ENCODE results near the gene PGBD4.
"Not testable (repeated sequence)": the region's sequence is repeated elsewhere in the genome, so short reads cannot be mapped to it uniquely, and the experiment has no call there.

The PGBD4 gene

DNA sequence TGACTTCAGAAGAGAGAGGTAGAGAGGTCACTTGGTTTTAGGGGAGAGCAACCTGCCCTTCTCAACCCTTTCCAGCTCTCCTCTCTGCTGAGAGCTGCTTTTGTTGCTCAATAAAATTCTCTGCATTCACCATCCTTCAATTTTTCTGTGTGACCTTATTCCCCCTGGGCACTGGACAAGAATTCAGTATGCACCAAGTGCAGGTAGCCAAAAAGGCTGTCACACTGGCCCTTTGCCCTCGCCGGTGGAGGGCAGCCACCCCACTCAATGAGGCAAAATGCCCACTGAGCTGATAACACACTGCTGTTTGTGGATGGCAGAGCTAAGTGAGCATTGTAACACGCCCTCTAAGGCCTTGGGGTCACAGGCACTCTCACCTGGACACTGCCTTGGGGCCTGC is 12.9 kb downstream of the PGBD4 start:
- no peak for DNase-seq

DNA sequence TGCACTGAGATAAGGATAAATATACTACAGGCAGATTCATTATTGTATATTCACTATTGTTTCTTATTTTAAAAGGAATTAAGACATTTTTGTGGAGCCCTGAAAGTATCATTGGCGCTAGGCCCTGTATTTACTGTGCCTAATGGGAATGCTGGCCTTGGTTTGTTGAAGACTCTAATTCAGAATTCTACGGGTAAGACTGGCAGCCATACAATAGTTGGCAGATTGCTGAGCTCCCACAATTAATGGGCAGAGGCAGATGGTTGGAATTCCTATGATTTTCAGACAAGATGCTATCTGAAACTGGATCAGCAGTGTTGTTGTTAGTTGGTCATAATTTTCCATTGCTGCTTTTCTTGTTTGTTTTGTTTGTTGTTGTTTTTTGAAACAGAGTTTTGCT is 14.7 kb downstream of the PGBD4 start:
- DNase-seq: no peak

DNA sequence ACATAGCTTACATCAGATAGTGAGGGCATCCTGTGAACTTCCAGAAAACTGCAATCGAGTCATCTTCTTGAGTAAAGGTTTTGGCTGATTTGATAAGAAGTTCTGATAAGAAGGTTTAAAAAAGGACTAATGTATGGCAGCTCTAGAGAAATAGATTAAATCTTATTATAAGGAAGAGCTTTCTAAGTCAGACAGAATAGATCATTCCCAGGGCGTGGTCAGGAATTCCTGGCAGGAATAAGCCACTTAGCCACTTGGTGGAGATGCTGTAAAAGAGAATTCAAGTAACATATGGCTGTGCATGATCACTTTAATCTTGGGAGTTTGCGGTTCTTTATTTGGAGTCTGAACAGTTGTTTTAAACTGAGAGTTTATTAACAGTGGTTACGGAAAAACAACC is 17.4 kb downstream of the PGBD4 start:
- no peak for DNase-seq

DNA sequence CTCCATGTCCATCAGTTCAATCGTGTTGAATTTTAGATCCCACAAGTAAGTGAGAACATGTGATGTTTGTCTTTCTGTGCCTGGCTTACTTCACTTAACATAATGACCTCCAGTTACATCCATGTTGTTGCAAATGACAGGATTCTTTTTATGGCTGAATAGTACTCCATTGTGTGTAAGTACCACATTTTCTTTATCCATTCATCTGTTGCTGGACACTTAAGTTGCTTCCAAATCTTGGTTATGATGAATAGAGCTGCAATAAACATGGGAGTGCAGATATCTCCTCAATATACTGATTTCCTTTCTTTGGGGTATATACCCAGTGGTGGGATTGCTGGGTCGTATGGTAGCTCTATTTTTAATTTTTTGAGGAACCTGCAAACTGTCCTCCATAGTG is 18.5 kb downstream of the PGBD4 start:
- DNase-seq: not testable (repeated sequence)

DNA sequence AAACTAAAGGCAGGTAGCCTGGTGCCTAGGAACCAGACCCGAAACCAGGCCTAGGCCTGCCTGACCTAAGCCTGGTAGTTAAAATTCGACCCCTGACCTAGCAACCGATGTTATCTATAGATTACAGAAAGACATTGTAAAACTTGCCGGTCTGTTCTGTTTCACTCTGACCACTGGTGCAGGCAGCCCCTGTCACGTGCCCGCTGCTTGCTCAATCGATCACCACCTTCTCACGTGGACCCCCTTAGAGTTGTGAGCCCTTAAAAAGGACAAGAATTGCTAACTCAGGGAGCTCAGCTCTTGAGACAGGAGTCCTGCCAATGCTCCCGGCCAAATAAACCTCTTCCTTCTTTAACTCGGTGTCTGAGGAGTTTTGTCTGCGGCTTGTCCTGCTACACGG is 19.9 kb downstream of the PGBD4 start:
- not testable (repeated sequence) for DNase-seq

DNA sequence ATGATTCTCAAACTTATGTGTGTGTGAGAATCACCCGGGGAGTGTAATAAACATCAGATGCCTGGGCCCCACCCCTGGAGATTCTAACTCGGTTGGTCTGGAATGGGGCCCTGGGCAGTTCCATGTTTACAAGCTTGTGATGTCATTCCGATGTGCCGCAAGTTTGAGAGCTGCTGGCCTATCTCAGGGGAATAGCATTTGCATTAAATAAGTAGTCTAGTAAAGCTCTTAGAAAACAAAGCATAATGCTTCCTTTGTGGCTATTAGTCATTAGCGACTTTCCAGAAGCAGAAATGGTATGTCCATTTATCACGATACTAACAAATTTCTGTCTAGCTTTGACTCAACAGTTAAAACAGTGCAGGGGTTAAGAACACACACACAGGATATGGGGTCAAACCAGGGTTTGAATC is 20.9 kb downstream of the PGBD4 start:
- DNase-seq: no peak

DNA sequence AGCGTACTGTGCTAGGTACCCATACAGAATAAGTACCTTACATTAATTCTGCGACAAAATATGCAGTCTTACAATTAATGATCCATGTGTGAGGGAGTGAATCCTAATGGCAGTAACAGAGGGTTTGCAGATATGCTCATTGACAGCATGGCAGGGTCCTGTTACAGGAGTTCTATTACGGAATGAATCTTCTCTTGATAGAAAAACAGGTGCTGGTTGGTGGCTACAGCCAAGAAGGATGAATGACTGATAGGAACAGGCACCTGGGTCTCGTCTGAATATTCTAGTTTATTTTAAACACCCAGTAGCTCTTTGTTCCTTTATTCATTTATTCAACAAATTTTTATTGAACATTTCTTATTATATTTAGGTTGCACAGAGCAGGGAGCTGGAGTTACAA is 22.8 kb downstream of the PGBD4 start:
- no peak for DNase-seq

DNA sequence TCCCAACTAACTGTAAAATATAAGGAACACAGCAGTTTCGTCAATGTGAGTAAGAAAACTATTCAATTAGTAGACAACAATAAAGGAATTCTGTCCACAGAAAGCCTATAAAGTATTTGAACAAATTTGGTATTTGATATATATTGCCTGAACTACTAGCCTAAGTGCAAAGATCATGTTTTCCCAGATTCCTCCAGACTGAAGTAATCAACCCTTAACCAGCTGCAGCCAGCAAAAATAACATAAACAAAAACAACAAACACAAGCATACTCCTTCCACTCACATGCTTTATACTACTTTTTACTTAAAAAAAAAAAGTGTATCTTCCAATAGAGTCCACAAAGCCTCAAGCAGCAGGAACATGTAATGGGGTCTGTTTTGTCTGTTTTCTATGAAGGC is 24.1 kb downstream of the PGBD4 start:
- DNase-seq: no peak

DNA sequence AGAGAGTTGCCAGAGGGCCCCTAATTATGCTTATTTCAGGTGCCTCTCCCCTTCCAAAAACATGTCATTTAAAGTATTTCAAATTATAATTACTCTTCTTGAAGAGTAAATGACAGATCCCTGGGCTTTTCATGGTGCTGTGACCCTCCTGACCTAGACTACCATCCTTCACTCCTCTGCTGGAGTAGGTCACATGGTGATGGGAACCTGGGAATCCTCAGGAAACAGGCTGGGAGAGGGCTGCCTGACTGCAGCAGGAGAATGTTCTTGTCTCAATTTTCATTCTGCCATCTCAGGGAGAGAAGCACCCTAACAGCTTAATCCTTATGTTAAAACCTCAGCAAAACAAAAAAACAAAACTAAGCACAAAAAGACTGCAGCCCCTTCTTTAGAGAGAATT is 24.6 kb downstream of the PGBD4 start:
- DNase-seq: no peak

DNA sequence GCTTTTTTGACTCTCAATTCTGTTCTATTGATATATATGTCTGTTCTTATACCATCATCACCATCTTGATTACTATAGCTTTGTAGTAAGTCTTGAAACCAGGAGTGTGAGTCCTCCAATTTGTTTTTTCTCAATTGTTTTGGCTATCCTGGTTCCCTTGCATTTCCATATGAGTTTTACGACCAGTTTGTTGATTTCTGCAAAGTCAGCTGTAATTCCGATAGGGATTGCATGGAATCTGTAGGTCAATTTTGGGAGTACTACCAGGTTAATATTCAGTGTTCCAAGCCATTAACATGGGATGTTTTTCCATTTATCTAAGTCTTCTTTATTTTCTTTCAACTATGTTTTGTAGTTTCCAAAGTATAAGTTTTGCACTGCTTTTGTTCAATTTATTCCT is 27.0 kb downstream of the PGBD4 start:
- no peak for DNase-seq

DNA sequence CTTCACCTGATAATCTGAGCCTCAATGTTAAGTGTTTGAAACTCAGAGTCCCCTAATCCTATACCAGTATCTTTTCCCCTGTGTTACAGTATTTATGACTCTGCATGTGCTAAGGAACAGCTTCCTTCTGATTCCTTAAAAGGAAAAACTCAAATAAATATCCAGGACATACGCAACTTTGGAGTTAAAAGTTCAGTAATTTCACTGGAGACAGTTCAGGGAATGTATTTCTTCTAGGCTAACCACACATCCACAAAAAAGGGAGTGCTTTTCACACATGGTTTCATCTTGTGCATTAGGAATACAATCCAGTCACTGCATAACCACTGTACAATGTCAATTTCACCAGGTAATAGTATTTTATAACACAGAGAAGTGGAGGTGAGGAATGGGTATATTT is 31.0 kb downstream of the PGBD4 start:
- DNase-seq: no peak

DNA sequence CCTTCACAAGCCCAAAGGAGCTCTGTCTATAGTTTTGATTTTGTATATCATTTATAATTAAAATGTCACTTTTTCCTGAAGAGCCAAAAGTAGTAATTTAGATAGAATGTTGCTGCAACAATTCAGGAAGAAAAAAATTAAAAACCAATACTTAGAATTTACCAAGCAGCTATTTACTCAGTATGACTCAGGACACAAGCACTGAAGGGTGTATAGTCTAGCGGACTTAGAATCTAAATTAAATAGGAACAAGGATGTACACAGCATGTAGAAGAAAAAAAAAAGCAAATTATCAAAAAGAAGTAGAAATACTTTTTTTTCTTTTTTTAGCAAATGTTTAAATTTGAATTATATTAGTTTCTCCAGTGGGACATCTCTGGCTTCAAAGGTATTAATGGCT is 31.6 kb downstream of the PGBD4 start:
- no peak for DNase-seq

DNA sequence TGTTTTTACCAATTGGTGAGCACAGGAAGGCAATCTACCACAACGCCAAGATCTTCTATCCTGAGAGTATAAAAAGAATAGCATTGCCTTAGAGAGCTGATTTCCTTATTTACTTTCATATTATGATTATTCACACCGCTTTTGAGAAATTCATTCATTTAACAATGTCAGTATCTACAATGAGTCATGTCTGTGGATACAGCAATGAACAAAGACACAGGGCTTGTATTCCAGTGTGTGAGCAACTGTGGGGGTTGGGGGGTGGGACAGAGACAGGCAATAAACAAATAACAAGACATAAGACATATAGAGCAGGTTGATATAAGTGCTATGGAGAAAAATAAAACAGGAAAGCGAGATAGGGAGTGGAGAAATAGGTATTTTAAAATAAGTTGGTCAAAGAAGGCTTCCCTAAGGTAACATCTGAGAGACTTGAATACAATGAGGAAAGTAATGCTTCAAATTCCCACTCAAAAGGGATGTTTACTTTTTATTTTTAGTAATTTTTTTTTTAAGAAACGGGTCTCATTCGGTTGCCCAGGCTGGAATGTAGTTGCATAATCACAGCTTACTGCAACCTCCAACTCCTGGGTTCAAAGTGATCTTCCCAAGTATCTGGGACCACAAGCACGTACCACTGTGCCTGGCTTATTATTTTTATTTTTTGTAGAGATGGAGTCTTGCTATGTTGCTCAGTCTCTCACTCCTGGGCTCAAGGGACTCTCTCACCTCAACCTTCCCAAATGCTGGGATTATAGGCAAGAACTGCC is 45.7 kb downstream of the PGBD4 start:
- no peak for DNase-seq

DNA sequence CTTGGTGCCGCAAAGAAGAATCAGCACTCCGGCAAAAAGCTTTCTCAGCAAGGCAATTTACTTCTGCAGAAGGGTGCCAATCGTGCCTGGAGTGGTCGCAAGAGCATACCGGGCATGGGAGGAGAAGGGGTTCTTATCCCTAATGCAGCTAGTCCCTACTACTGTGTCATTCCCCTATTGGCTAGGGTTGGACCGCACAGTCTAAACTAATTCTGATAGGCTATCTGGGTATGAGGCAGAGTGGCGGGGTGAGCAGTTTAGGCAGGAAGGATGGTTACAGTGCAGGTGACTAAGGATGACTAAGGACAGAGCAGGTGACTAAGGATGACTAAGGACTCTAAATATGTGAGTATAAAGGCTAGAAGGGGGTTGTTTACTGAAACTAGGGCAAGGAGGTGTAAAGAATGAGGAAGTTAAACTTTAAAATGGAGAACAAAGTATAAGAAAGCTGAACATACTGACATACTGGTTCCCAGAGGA is 52.9 kb downstream of the PGBD4 start:
- DNase-seq: peak; percentile 18

DNA sequence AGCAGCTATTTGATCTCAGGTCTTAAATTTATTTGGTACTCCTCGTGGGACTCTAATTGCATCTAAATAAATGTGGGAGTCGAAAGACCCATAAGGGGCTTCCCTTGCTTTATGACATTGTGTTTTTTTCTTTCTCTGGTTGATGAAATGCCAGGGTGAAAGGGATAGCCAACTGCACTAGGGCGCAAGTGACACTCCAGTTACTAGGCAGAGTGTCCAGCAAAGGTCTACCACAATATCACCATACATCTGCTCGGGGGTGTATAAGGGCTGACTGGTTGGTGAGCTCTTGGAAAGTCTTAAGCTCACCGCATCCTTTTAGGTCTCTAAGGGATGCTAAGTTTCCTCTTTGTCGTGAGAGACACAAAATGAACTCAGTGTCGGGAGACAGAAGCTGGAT is 54.0 kb downstream of the PGBD4 start:
- no peak for DNase-seq

Measured in inflammatory macrophage treated with lipopolysaccharide for 4 hours (primary cell).